Activated gamma-delta T cell (primary cell): ENCODE results near the gene ACSL3.

Experiments
- DNase-seq: peaks from one replicate; lab custom pipeline; 2025; lab: John Stamatoyannopoulos, UW

The ACSL3 gene

GRCh38 chr2:222942561-222942960, 81.7 kb downstream of the ACSL3 start:
- DNase-seq: no peak

- DNase-seq: no peak
Observed at GRCh38 chr2:222942977-222943376, 82.1 kb downstream of the ACSL3 start.

- no peak for DNase-seq
Observed at GRCh38 chr2:222943820-222944219, 83.0 kb downstream of the ACSL3 start.

- no peak for DNase-seq
Observed at GRCh38 chr2:222944552-222944951, 83.7 kb downstream of the ACSL3 start.

- no peak for DNase-seq
Observed at GRCh38 chr2:222944971-222945740, 84.3 kb downstream of the ACSL3 start.

GRCh38 chr2:222945887-222946286, 85.1 kb downstream of the ACSL3 start:
- DNase-seq: no peak

GRCh38 chr2:222946700-222947287, 86.0 kb downstream of the ACSL3 start:
- no peak for DNase-seq

GRCh38 chr2:222949073-222949472, 88.2 kb downstream of the ACSL3 start:
- no peak for DNase-seq

GRCh38 chr2:222949690-222950323, 89.0 kb downstream of the ACSL3 start:
- no peak for DNase-seq

- no peak for DNase-seq
Observed at GRCh38 chr2:222950638-222951285, 89.9 kb downstream of the ACSL3 start.

- no peak for DNase-seq
Observed at GRCh38 chr2:222952204-222952603, 91.4 kb downstream of the ACSL3 start.

GRCh38 chr2:222955008-222955407, 94.2 kb downstream of the ACSL3 start:
- DNase-seq: no peak

GRCh38 chr2:222959358-222959757, 98.5 kb downstream of the ACSL3 start:
- no peak for DNase-seq

- no peak for DNase-seq
Observed at GRCh38 chr2:222960126-222960525, 99.3 kb downstream of the ACSL3 start.

- no peak for DNase-seq
Observed at GRCh38 chr2:222963641-222964040, 102.8 kb downstream of the ACSL3 start.

- DNase-seq: no peak
Observed at GRCh38 chr2:222964376-222965031, 103.7 kb downstream of the ACSL3 start.

- DNase-seq: no peak
Observed at GRCh38 chr2:222965555-222965954, 104.7 kb downstream of the ACSL3 start.

GRCh38 chr2:222968550-222969155, 107.8 kb downstream of the ACSL3 start:
- DNase-seq: no peak

GRCh38 chr2:222969491-222969890, 108.7 kb downstream of the ACSL3 start:
- no peak for DNase-seq

GRCh38 chr2:222972420-222972819, 111.6 kb downstream of the ACSL3 start:
- DNase-seq: no peak

- no peak for DNase-seq
Observed at GRCh38 chr2:222973237-222973636, 112.4 kb downstream of the ACSL3 start.

- DNase-seq: no peak
Observed at GRCh38 chr2:222973733-222974132, 112.9 kb downstream of the ACSL3 start.
